GM23248 (cell line): ENCODE results near the gene MAML3. TPM values are rescaled to one million over a fixed set of nuclear protein-coding genes. Genes with fewer than 3 reads are reported as not detected.

ENCODE experiments used
- DNase-seq: peaks from one replicate; pipeline ENCODE4 v3.0.0-alpha.2; 2015
- H2AFZ ChIP-seq: fragments of 200-600 bp; sonication (generic); 2 replicates; pipeline ENCODE4 v1.6.1; 2016; ENCODE audit warnings: antibody characterized with exemption
- H3F3A ChIP-seq: fragments of 200-600 bp; sonication (generic); 2 replicates; pipeline ENCODE4 v1.6.1; 2016; ENCODE audit warnings: mild to moderate bottlenecking, antibody characterized with exemption, mixed run types; ENCODE audit not compliant: insufficient read depth
- H3K27ac ChIP-seq: fragments of 200-600 bp; sonication (generic); 2 replicates; pipeline ENCODE4 v1.5.1; 2016; ENCODE audit warnings: mild to moderate bottlenecking
- H3K27me3 ChIP-seq: fragments of 200-600 bp; sonication (generic); replicated peaks from 2 replicates; pipeline ENCODE4 v1.6.1; 2016; ENCODE audit warnings: mild to moderate bottlenecking; ENCODE audit not compliant: insufficient read depth
- H3K36me3 ChIP-seq: fragments of 200-600 bp; sonication (generic); 2 replicates; pipeline ENCODE4 v1.6.1; 2016; ENCODE audit warnings: low read depth, mild to moderate bottlenecking
- H3K4me1 ChIP-seq: fragments of 200-600 bp; sonication (generic); 2 replicates; pipeline ENCODE4 v1.6.1; 2016; ENCODE audit warnings: mild to moderate bottlenecking; ENCODE audit not compliant: insufficient read depth
- H3K4me2 ChIP-seq: fragments of 200-600 bp; sonication (generic); one replicate; pipeline ENCODE4 v1.6.1; 2016; ENCODE audit warnings: mild to moderate bottlenecking; ENCODE audit not compliant: unreplicated experiment
- H3K4me3 ChIP-seq: fragments of 200-600 bp; sonication (generic); 2 replicates; pipeline ENCODE4 v1.5.1; 2016; ENCODE audit warnings: mild to moderate bottlenecking
- H3K79me2 ChIP-seq: fragments of 200-600 bp; sonication (generic); 2 replicates; pipeline ENCODE4 v1.6.1; 2016; ENCODE audit warnings: mild to moderate bottlenecking; ENCODE audit not compliant: insufficient read depth
- H3K9ac ChIP-seq: fragments of 200-600 bp; sonication (generic); 2 replicates; pipeline ENCODE4 v1.6.1; 2016; ENCODE audit warnings: mild to moderate bottlenecking
- H3K9me2 ChIP-seq: fragments of 200-600 bp; sonication (generic); 2 replicates; pipeline ENCODE4 v1.6.1; 2016; ENCODE audit warnings: mixed run types, mild to moderate bottlenecking, moderate library complexity; ENCODE audit not compliant: insufficient read depth
- H3K9me3 ChIP-seq: fragments of 200-600 bp; sonication (generic); one replicate; pipeline ENCODE4 v1.6.1; 2017; ENCODE audit warnings: low read depth
- H4K20me1 ChIP-seq: fragments of 200-600 bp; sonication (generic); 2 replicates; pipeline ENCODE4 v1.6.0; 2016; ENCODE audit not compliant: insufficient read depth
- EZH2 ChIP-seq: fragments of 200-600 bp; sonication (generic); IDR thresholded peaks from 2 replicates; pipeline ENCODE4 v1.6.1; 2018; ENCODE audit warnings: antibody characterized with exemption, mild to moderate bottlenecking; ENCODE audit not compliant: insufficient read depth, poor library complexity, severe bottlenecking
- EZH2phosphoT487 ChIP-seq: fragments of 200-600 bp; sonication (generic); IDR thresholded peaks from 2 replicates; pipeline ENCODE4 v1.6.1; 2018; ENCODE audit warnings: antibody characterized with exemption, moderate library complexity, mild to moderate bottlenecking, low read depth; ENCODE audit not compliant: insufficient read depth
- WGBS, 2 experiments: methylation state at CpG; one replicate each; pipeline ENCODE4 v1.1.6; 2015 to 2017; ENCODE audit warnings: low lambda C conversion rate in 2 of 2, low coverage in 1 of 2; ENCODE audit errors: missing lambda C conversion rate in 2 of 2; 5-methylcytosine and 5-hydroxymethylcytosine counted together
- in situ Hi-C: fragments of 300-500 bp; cut with MboI; formaldehyde crosslinking; loops from 2 replicates; pipeline ENCODE4 v1.15.0; 2020
- polyA plus RNA-seq: library from polyadenylated mRNA; unstranded; fragments of >200 nt; fragmentation: Nextera tagmentation; extraction: Ambion mirVana; gene quantifications from 2 replicates; pipeline ENCODE4 v1.2.1, GENCODE V29; 2016
- total RNA-seq: library from RNA; depleted of rRNA; stranded (reverse); fragments of >200 nt; shearing (Covaris generic); gene quantifications from 2 replicates; pipeline ENCODE4 v1.2.3, GENCODE V29; 2014

Gene MAML3
- total and polyA plus RNA-seq, 2 experiments from 2014 or later, result 0.96 to 1.5 TPM

DNA sequence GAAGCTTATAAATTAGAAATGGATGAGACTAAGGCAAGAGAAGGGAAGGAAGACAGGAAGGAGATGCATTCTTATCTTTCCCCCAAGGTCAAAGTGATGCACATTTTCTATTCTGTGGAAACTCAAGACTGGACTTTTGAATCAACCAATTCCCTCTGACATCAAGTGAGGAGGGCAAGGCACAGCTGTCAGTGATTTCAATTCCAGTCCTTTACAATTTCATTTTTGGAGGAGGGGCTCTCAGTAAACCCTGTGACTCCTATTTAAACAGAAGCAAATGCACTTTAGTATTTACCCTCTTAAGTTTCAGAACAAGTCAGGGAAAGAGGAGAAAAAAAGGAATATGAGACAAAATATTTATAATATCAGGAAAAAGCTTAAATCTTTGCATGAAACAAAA is 354.4 kb downstream of the MAML3 start:
- Histone ChIP-seq H2AFZ (no peak overlapping the region), H3K4me1 (peaks cover 14% of the 10 kb centered on the region), H3K4me2 (no peak overlapping the region), H4K20me1 (no peaks in the 10 kb centered on the region), H3K27ac (no peak overlapping the region), H3K9me2 (no peaks in the 10 kb centered on the region), H3F3A (no peaks in the 10 kb centered on the region), H3K9ac (no peak overlapping the region), H3K4me3 (no peak overlapping the region), H3K9me3 (no peaks in the 10 kb centered on the region), H3K27me3 (no peaks in the 10 kb centered on the region), H3K36me3 (no peaks in the 10 kb centered on the region), H3K79me2 (no peaks in the 10 kb centered on the region)
- in situ Hi-C loops, result no loop called here
- no peak for DNase-seq
- TF ChIP-seq EZH2 (no peak), EZH2phosphoT487 (no peak)

DNA sequence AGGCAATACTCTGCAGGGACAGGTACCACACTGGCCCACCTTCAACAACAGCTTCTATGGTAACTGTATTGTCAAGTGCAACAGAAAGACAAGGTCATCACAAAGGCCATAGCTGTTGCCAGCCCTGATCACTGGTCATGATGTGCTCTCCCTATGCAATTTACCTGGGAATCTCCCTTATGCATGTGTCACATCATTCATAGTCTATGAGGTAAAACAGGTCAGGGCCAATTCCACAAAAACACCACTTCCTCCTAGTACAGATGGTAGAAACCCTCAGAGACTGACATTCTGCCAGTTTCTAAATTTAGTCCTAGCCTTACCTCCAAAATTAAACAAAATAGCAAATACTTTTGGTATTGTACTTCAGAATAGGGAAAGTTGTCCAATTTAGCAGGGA is 355.5 kb downstream of the MAML3 start:
- no peaks in the 10 kb centered on the region for H3K9me3 ChIP-seq
- H3K9me2 ChIP-seq, result no peaks in the 10 kb centered on the region
- H3K4me2 ChIP-seq, result no peak overlapping the region
- in situ Hi-C loops, result no loop called here
- H3K4me3 ChIP-seq, result no peak overlapping the region
- H2AFZ ChIP-seq, result no peak overlapping the region
- no peak overlapping the region for H3K27ac ChIP-seq
- TF ChIP-seq EZH2phosphoT487, result no peak
- H3K36me3 ChIP-seq, result no peaks in the 10 kb centered on the region
- H3K27me3 ChIP-seq, result no peaks in the 10 kb centered on the region
- peaks cover 20% of the 10 kb centered on the region for H3K4me1 ChIP-seq
- H3K9ac ChIP-seq, result no peak overlapping the region
- no peaks in the 10 kb centered on the region for H3F3A ChIP-seq
- H4K20me1 ChIP-seq, result no peaks in the 10 kb centered on the region
- no peaks in the 10 kb centered on the region for H3K79me2 ChIP-seq
- no peak for DNase-seq

DNA sequence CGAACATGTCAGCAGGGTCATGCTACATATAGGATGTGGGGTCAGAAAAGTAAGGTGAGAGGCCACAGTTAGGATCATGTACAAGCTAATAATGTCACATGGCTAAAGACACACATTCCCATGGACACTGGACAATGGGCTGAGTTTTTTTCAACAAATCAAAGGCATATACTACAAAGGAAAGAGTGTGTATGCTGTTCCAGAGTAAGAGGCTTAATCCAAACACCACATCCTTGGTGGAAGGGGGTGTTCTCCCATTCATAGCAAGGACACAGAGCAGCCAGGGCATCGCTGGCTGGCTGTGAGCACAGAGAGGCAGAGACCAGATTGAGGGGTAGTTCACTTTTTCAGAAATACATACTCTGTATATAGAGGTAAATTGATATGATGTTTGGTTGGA is 356.7 kb downstream of the MAML3 start:
- DNase-seq, result no peak
- no peaks in the 10 kb centered on the region for H3K36me3 ChIP-seq
- H3K9me2 ChIP-seq, result no peaks in the 10 kb centered on the region
- H2AFZ ChIP-seq, result no peak overlapping the region
- H3K79me2 ChIP-seq, result no peaks in the 10 kb centered on the region
- TF ChIP-seq EZH2phosphoT487 (no peak), EZH2 (no peak)
- no peak overlapping the region for H3K9ac ChIP-seq
- H3F3A ChIP-seq, result no peaks in the 10 kb centered on the region
- no peaks in the 10 kb centered on the region for H3K27me3 ChIP-seq
- WGBS, 2 experiments, result 93 to 97% methylated on average over 2 of the region's 2 CpGs
- H4K20me1 ChIP-seq, result no peaks in the 10 kb centered on the region
- no peak overlapping the region for H3K27ac ChIP-seq
- H3K4me2 ChIP-seq, result no peak overlapping the region
- no peaks in the 10 kb centered on the region for H3K9me3 ChIP-seq
- in situ Hi-C loops, result no loop called here
- H3K4me3 ChIP-seq, result no peak overlapping the region
- H3K4me1 ChIP-seq, result peaks cover 20% of the 10 kb centered on the region

DNA sequence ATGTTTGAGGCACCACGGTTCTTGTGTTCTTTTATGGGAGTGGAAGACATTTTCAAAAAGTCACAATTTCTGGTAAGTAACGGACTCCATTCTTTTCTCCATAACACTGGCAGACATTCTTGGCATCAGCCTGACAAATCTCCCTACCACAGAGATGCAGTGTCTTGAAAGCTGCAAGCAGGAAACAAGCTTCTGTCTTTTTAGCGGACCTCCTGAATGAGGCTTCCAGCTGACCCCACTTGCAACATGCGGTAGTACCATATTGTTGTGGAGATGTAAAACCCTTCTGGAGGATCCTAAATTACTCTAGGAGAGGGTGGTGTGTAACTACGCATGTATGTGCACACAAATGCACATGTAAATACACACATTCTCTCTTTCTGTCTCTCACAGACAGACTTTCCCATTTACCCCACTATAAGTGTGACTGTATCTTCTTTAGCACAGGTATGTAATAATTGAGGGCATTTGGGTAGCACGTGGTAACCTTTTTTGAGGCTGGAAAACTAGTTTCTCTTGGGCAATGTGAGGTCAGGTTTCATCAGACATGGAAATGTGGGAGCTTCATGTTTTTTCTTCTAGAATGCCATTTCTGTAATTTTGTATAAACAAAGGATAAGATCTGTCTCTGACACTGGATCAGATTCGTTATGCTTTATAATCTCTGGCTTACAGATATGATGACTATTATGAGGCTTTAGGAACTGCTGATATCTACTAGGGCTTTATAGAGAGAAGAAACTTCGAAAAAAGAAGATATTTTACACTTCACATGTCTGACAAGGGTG is 358.3 kb downstream of the MAML3 start:
- WGBS, 2 experiments, result 45 to 53% methylated on average over 8 of the region's 8 CpGs
- in situ Hi-C loops, result no loop called here
- no peaks in the 10 kb centered on the region for H3K36me3 ChIP-seq
- H2AFZ ChIP-seq, result peak overlapping the region; percentile 33; the same call in 1 of the 2 replicates
- TF ChIP-seq EZH2phosphoT487, result no peak
- TF ChIP-seq EZH2, result no peak
- H4K20me1 ChIP-seq, result no peaks in the 10 kb centered on the region
- H3K4me3 ChIP-seq, result no peak overlapping the region
- H3K9me2 ChIP-seq, result no peaks in the 10 kb centered on the region
- no peaks in the 10 kb centered on the region for H3K27me3 ChIP-seq
- no peaks in the 10 kb centered on the region for H3F3A ChIP-seq
- 0 out of 2 replicates have a peak overlapping the region, but pooled peaks have one; percentile 9 for H3K9ac ChIP-seq
- no peaks in the 10 kb centered on the region for H3K79me2 ChIP-seq
- no peak overlapping the region for H3K4me2 ChIP-seq
- no peak overlapping the region for H3K27ac ChIP-seq
- H3K4me1 ChIP-seq, result peaks cover 20% of the 10 kb centered on the region
- DNase-seq, result peak; percentile 28
- no peaks in the 10 kb centered on the region for H3K9me3 ChIP-seq
